HepG2 (cell line): ENCODE results near the gene TMEM198. TPM values are rescaled to one million over a fixed set of nuclear protein-coding genes. Genes with fewer than 3 reads are reported as not detected.
A peak's percentile ranks its signal among the peaks of the same experiment; 100 is the strongest.

ENCODE experiments used
- ARHGAP35 ChIP-seq: sonication (generic); formaldehyde crosslinking; IDR thresholded peaks from 2 replicates; pipeline ENCODE4 v1.9.0; 2022; ENCODE audit warnings: mild to moderate bottlenecking, inconsistent platforms, moderate library complexity, missing genetic modification reagents, borderline replicate concordance
- CBFB ChIP-seq: sonication (generic); formaldehyde crosslinking; IDR thresholded peaks from 2 replicates; pipeline ENCODE4 v1.4.0; 2020; ENCODE audit warnings: missing genetic modification reagents
- NBN ChIP-seq: fragments of 450-650 bp; conservative IDR thresholded peaks from 2 replicates; pipeline ENCODE4 v1.6.1; 2017
- PBX2 ChIP-seq: IDR thresholded peaks from 2 replicates; pipeline ENCODE4 v1.6.1; 2016; ENCODE audit warnings: control low read depth
- PCBP1 ChIP-seq: fragments of 200-400 bp; formaldehyde crosslinking; IDR thresholded peaks from 2 replicates; pipeline ENCODE4 v1.6.1; 2017; ENCODE audit warnings: mild to moderate bottlenecking, low read depth, low read length, borderline replicate concordance
- PITX1 ChIP-seq: sonication (generic); formaldehyde crosslinking; IDR thresholded peaks from 2 replicates; pipeline ENCODE4 v1.5.1; 2020; ENCODE audit warnings: mild to moderate bottlenecking, missing genetic modification reagents
- RERE ChIP-seq: IDR thresholded peaks from 2 replicates; pipeline ENCODE4 v1.6.1; 2016; ENCODE audit warnings: low read depth, missing genetic modification reagents, missing compliant biosample characterization
- ZNF10 ChIP-seq: sonication (generic); formaldehyde crosslinking; IDR thresholded peaks from 2 replicates; pipeline ENCODE4 v1.4.0; 2020; ENCODE audit warnings: mild to moderate bottlenecking, low read depth, missing genetic modification reagents, borderline replicate concordance
- ZNF20 ChIP-seq: sonication (generic); formaldehyde crosslinking; IDR thresholded peaks from 2 replicates; pipeline ENCODE4 v1.4.0; 2020; ENCODE audit warnings: mild to moderate bottlenecking, moderate library complexity, missing genetic modification reagents
- ZNF367 ChIP-seq: sonication (generic); formaldehyde crosslinking; IDR thresholded peaks from 2 replicates; pipeline ENCODE4 v1.4.0; 2020; ENCODE audit warnings: missing genetic modification reagents, borderline replicate concordance
- ZNF496 ChIP-seq: sonication (generic); formaldehyde crosslinking; IDR thresholded peaks from 2 replicates; pipeline ENCODE4 v1.8.1; 2023; ENCODE audit warnings: mild to moderate bottlenecking, moderate library complexity, missing genetic modification reagents; ENCODE audit not compliant: insufficient replicate concordance
- ZNF562 ChIP-seq: sonication (generic); formaldehyde crosslinking; IDR thresholded peaks from 2 replicates; pipeline ENCODE4 v1.8.0; 2022; ENCODE audit warnings: missing genetic modification reagents, borderline replicate concordance
- ZNF574 ChIP-seq: sonication (generic); formaldehyde crosslinking; IDR thresholded peaks from 2 replicates; pipeline ENCODE4 v1.4.0; 2020; ENCODE audit warnings: missing genetic modification reagents
- polyA plus RNA-seq, 8 experiments: library from polyadenylated mRNA; depleted of rRNA in 3 of 8; stranded (reverse) in 7 of 8; unstranded in 1 of 8; fragments of >200 nt; fragmentation: Illumina TruSeq in 4 of 8; extraction: Trizol in 4 of 8; gene quantifications; 2 replicates each; pipeline versions ENCODE4 v1.2.1 to v1.2.3, GENCODE V29; 2011 to 2016; ENCODE audit warnings: low read depth in 4 of 8, missing spikeins in 1 of 8, mixed read lengths in 1 of 8; ENCODE audit not compliant: insufficient read depth in 1 of 8
- total RNA-seq, 5 experiments: library from RNA; depleted of rRNA; stranded (reverse); fragments of >200 nt; fragmentation: Illumina TruSeq; extraction: Trizol; gene quantifications; 2 replicates each; pipeline ENCODE4 v1.2.3, GENCODE V29; 2016; ENCODE audit warnings: low read depth in 1 of 5
- TF ChIP-seq, protein P1 (sequence below): sonication (generic); formaldehyde crosslinking; IDR thresholded peaks from 2 replicates; pipeline ENCODE4 v1.5.0; 2020; ENCODE audit warnings: mild to moderate bottlenecking, missing genetic modification reagents, moderate library complexity
- TF ChIP-seq, protein P2 (sequence below): sonication (generic); formaldehyde crosslinking; conservative IDR thresholded peaks from 2 replicates; pipeline ENCODE4 v1.8.0; 2022; ENCODE audit warnings: mild to moderate bottlenecking, moderate library complexity, missing genetic modification reagents

Gene TMEM198
- total and polyA plus RNA-seq, 2 of the 13 experiments (the other 11 are each of a cell fraction or from before 2014, with no cell fraction given): 17.3 to 23.5 TPM

DNA sequence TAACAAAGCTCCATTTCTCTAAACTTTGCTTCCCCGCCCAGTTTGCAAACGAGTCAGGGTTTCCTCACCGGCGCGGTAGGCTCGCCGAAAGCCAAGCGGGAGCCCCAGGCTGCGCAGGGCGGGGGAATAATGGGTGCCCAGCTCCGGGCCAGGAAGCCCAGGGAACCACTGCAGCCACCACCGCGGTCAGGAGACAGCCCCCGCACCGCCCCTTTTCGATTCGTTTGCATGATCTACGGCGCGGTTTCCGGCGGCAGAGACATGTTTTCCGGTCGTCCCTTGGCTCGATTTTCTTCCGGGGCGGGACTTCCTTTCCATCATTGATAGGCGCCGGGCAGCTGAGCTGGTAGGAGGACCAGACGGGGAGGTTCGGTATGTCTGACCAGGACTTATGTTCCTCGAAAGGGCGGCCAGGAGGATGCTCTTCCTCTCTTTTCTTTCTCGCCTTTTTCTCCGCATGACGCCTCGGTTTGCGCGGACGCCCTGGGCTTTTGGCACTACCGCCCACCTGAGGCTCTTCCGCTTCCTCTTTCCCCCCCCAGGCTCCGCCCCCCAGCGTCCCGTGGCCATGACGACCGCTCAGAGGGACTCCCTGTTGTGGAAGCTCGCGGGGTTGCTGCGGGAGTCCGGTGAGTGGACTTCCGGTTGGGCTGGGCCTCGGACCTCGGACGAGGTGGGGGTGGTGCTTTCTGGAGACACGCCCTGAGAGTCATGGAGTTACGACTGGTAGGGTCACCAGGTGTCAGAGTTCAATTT, 53.9 kb downstream of the TMEM198 start, which contains the start of gene STK11IP (continued):
- no peak for TF ChIP-seq ZNF10 (CRISPR knock-in tag)
- no peak for TF ChIP-seq PBX2 (CRISPR knock-in tag)
- TF ChIP-seq PITX1 (CRISPR knock-in tag): peak; percentile 79
- peak; percentile 85; the same call in 1 of the 2 replicates for TF ChIP-seq PCBP1
- peak; percentile 96 for TF ChIP-seq ZNF574
- TF ChIP-seq NBN: no peak
- TF ChIP-seq ZNF496 (CRISPR knock-in tag): no peak
- TF ChIP-seq, protein P1, sequence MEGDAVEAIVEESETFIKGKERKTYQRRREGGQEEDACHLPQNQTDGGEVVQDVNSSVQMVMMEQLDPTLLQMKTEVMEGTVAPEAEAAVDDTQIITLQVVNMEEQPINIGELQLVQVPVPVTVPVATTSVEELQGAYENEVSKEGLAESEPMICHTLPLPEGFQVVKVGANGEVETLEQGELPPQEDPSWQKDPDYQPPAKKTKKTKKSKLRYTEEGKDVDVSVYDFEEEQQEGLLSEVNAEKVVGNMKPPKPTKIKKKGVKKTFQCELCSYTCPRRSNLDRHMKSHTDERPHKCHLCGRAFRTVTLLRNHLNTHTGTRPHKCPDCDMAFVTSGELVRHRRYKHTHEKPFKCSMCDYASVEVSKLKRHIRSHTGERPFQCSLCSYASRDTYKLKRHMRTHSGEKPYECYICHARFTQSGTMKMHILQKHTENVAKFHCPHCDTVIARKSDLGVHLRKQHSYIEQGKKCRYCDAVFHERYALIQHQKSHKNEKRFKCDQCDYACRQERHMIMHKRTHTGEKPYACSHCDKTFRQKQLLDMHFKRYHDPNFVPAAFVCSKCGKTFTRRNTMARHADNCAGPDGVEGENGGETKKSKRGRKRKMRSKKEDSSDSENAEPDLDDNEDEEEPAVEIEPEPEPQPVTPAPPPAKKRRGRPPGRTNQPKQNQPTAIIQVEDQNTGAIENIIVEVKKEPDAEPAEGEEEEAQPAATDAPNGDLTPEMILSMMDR (CRISPR knock-in tag): peak; percentile 27
- no peak; the same call in 1 of the 2 replicates for TF ChIP-seq ZNF20 (CRISPR knock-in tag)
- peak; percentile 23; the same call in 1 of the 2 replicates for TF ChIP-seq ARHGAP35 (CRISPR knock-in tag)
- TF ChIP-seq ZNF562: no peak
- TF ChIP-seq, protein P2, sequence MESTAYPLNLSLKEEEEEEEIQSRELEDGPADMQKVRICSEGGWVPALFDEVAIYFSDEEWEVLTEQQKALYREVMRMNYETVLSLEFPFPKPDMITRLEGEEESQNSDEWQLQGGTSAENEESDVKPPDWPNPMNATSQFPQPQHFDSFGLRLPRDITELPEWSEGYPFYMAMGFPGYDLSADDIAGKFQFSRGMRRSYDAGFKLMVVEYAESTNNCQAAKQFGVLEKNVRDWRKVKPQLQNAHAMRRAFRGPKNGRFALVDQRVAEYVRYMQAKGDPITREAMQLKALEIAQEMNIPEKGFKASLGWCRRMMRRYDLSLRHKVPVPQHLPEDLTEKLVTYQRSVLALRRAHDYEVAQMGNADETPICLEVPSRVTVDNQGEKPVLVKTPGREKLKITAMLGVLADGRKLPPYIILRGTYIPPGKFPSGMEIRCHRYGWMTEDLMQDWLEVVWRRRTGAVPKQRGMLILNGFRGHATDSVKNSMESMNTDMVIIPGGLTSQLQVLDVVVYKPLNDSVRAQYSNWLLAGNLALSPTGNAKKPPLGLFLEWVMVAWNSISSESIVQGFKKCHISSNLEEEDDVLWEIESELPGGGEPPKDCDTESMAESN (CRISPR knock-in tag): peak; percentile 23; the same call in 1 of the 2 replicates
- TF ChIP-seq CBFB: peak; percentile 81; the same call in 1 of the 2 replicates
- TF ChIP-seq RERE (CRISPR knock-in tag): peak; percentile 38
- no peak for TF ChIP-seq ZNF367 (CRISPR knock-in tag)
